GM18499 (cell line): Measurements from ENCODE around the gene IKBKG.
"Not testable (repeated sequence)": the region's sequence is repeated elsewhere in the genome, so short reads cannot be mapped to it uniquely, and the experiment has no call there.

Source experiments
- ATAC-seq: cut with Tn5 transposase; IDR thresholded peaks from one replicate; pipeline ENCODE4 v1.9.1; 2021; ENCODE audit warnings: moderate number of reproducible peaks; ENCODE audit not compliant: insufficient read depth, unreplicated experiment

The IKBKG gene

GRCh38 chrX:154602226-154602625 lies 54.8 kb downstream of the IKBKG start:
- ATAC-seq = no peak

GRCh38 chrX:154602766-154603437 lies 55.5 kb downstream of the IKBKG start:
- ATAC-seq = no peak

GRCh38 chrX:154603438-154604430 lies 56.3 kb downstream of the IKBKG start:
- ATAC-seq = no peak

- no peak for ATAC-seq
Measured at GRCh38 chrX:154605566-154605965, 58.1 kb downstream of the IKBKG start.

- ATAC-seq = no peak
Measured at GRCh38 chrX:154607370-154607769, 60.0 kb downstream of the IKBKG start.

GRCh38 chrX:154607976-154608375 lies 60.6 kb downstream of the IKBKG start:
- ATAC-seq = not testable (repeated sequence)

GRCh38 chrX:154608823-154609222 lies 61.4 kb downstream of the IKBKG start:
- not testable (repeated sequence) for ATAC-seq

GRCh38 chrX:154611146-154611545 lies 63.7 kb downstream of the IKBKG start:
- not testable (repeated sequence) for ATAC-seq

- ATAC-seq = not testable (repeated sequence)
Measured at GRCh38 chrX:154613586-154613985, 66.2 kb downstream of the IKBKG start.
